Psoas muscle (tissue), 8 donors: ENCODE measurements around the gene TEX26. TPM values are rescaled to one million over a fixed set of nuclear protein-coding genes. Genes with fewer than 3 reads are reported as not detected.

ENCODE experiments used
- ATAC-seq, 4 donors: fragments of 200-7000 bp; cut with Tn5 transposase; one replicate each; pipeline ENCODE4 v1.9.1; 2020; ENCODE audit warnings: moderate library complexity in 3 of 4, mild to moderate bottlenecking in 2 of 4
- DNase-seq, 2 donors: peaks; one replicate each; pipeline ENCODE4 v3.0.0-alpha.2; 2020
- H3K27ac ChIP-seq: fragments of 200-600 bp; one replicate; pipeline ENCODE4 v1.8.0; 2022
- H3K27me3 ChIP-seq, 3 donors: fragments of 200-600 bp in 1 of 3; one replicate each; pipeline versions ENCODE4 v1.6.1 to v1.8.0; 2013 to 2022; ENCODE audit warnings: low read length in 2 of 3, mild to moderate bottlenecking in 2 of 3, moderate library complexity in 1 of 3; ENCODE audit not compliant: insufficient read depth in 3 of 3
- H3K36me3 ChIP-seq, 2 donors: fragments of 200-600 bp in 1 of 2; one replicate each; pipeline versions ENCODE4 v1.6.1 to v1.8.0; 2013 to 2022; ENCODE audit warnings: low read depth in 1 of 2, mild to moderate bottlenecking in 1 of 2, moderate library complexity in 1 of 2; ENCODE audit not compliant: insufficient read depth in 1 of 2
- H3K4me1 ChIP-seq: fragments of 200-600 bp; one replicate; pipeline ENCODE4 v1.8.0; 2022
- H3K4me3 ChIP-seq: fragments of 200-600 bp; one replicate; pipeline ENCODE4 v1.8.0; 2022; ENCODE audit warnings: mild to moderate bottlenecking
- H3K9me3 ChIP-seq: fragments of 200-600 bp; one replicate; pipeline ENCODE4 v1.8.0; 2022
- WGBS, 3 donors: extraction: QIAGEN DNeasy Blood & Tissue Kit; methylation state at CpG; one replicate each; pipeline versions ENCODE4 v1.1.6 to v1.1.7; 2013; 5-methylcytosine and 5-hydroxymethylcytosine counted together
- intact Hi-C, 2 donors: fragments of 100-400 bp; cut with DNase I; formaldehyde crosslinking; loops; one replicate each; pipeline versions ENCODE4 v1.11.0 to v1.14.2; 2022
- polyA plus RNA-seq, 3 donors: library from polyadenylated mRNA; stranded (reverse); fragments of 200-250 nt; gene quantifications; one replicate each; pipeline ENCODE4 v1.2.3, GENCODE V29; 2013
- total RNA-seq, 4 donors: library from RNA; stranded (reverse); fragmentation: NEBNext Ultra II Directional in 2 of 4; extraction: Animal tissue kit (Norgen Biotek cat#: 25700) in 2 of 4; gene quantifications; one replicate each; pipeline versions ENCODE4 v1.2.1 to v1.2.4, GENCODE V29; 2021 to 2023
- TF ChIP-seq, protein P1 (sequence below): fragments of 200-600 bp; IDR thresholded peaks from one replicate; pipeline ENCODE4 v1.8.0; 2022; ENCODE audit warnings: antibody characterized with exemption
- donor health status: healthy with polysubstance abuse.
- donor health status: DM: no; HTN: no; CAD: no; lungs with moderate emphysema.
- donor health status: Bipolar disorder and iron deficiency.
- donor health status: healthy.
- donor health status: DM: yes; HTN: yes; CAD: no.
- donor health status: DM: no; HTN: no; CAD: no.
- donor health status: DM: no; HTN: no; CAD: no.
- donor health status: DM: yes; HTN: yes; CAD: no.

The TEX26 gene
- total and polyA plus RNA-seq, 7 donors: 0.04 TPM; not detected in 6

GRCh38 chr13:30916991-30917390, 15.5 kb upstream of the TEX26 start:
- H3K4me1 ChIP-seq: no peaks in the 10 kb centered on the region
- peaks cover 0 to 5% (median 2%) of the 10 kb centered on the region in 3 donors for H3K27me3 ChIP-seq
- DNase-seq: no peak
- H3K9me3 ChIP-seq: no peaks in the 10 kb centered on the region
- WGBS, 3 donors: 55 to 71% (median 60%) methylated on average over 6 of the region's 6 CpGs
- intact Hi-C loops: no loop called here
- no peak overlapping the region for H3K4me3 ChIP-seq
- ATAC-seq: no peak
- TF ChIP-seq, protein P1, sequence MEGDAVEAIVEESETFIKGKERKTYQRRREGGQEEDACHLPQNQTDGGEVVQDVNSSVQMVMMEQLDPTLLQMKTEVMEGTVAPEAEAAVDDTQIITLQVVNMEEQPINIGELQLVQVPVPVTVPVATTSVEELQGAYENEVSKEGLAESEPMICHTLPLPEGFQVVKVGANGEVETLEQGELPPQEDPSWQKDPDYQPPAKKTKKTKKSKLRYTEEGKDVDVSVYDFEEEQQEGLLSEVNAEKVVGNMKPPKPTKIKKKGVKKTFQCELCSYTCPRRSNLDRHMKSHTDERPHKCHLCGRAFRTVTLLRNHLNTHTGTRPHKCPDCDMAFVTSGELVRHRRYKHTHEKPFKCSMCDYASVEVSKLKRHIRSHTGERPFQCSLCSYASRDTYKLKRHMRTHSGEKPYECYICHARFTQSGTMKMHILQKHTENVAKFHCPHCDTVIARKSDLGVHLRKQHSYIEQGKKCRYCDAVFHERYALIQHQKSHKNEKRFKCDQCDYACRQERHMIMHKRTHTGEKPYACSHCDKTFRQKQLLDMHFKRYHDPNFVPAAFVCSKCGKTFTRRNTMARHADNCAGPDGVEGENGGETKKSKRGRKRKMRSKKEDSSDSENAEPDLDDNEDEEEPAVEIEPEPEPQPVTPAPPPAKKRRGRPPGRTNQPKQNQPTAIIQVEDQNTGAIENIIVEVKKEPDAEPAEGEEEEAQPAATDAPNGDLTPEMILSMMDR: no peak
- H3K36me3 ChIP-seq: no peaks in the 10 kb centered on the region
- no peak overlapping the region for H3K27ac ChIP-seq

DNA sequence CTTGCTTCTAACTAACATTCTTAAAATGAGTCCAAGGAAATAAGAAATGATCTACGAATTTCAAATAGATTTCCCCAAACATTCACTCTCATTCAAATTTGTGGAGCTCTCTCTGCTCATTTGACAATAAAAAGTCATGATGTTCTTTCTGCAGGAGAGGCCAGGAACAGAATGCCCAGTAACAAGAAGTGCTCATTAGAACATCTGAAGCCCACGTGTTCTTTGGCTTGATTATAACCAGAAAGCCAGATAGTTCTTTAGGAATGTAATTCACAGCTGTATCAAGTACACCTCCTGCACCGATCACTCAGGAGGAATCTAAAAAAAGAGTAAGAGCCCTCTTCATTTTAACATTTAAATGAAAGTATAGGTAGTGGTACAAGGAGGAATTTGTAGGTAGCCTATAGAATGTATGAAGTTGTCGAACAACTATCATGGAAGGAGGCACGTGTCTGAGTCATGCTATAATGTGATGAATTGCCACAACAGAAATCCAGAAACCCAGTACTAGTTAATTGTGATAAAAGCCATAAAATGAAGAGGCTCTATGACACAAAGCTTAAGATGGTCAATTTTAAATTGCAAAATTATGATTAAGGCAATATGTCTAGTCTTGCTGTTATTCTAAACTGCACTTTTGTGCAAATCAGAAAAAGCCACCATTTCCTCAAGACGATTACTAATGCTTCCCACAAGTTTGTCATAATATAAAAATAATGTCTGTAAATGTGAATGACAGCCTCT, 13.6 kb upstream of the TEX26 start:
- intact Hi-C loops: no loop called here
- peaks cover 0 to 5% (median 2%) of the 10 kb centered on the region in 3 donors for H3K27me3 ChIP-seq
- no peaks in the 10 kb centered on the region for H3K9me3 ChIP-seq
- no peak for DNase-seq
- H3K36me3 ChIP-seq: no peaks in the 10 kb centered on the region
- ATAC-seq: no peak
- H3K4me1 ChIP-seq: no peaks in the 10 kb centered on the region
- no peak overlapping the region for H3K4me3 ChIP-seq
- 62 to 78% (median 75%) methylated on average over 6 of the region's 6 CpGs for WGBS, 3 donors
- no peak overlapping the region for H3K27ac ChIP-seq
- TF ChIP-seq, protein P1: no peak

DNA sequence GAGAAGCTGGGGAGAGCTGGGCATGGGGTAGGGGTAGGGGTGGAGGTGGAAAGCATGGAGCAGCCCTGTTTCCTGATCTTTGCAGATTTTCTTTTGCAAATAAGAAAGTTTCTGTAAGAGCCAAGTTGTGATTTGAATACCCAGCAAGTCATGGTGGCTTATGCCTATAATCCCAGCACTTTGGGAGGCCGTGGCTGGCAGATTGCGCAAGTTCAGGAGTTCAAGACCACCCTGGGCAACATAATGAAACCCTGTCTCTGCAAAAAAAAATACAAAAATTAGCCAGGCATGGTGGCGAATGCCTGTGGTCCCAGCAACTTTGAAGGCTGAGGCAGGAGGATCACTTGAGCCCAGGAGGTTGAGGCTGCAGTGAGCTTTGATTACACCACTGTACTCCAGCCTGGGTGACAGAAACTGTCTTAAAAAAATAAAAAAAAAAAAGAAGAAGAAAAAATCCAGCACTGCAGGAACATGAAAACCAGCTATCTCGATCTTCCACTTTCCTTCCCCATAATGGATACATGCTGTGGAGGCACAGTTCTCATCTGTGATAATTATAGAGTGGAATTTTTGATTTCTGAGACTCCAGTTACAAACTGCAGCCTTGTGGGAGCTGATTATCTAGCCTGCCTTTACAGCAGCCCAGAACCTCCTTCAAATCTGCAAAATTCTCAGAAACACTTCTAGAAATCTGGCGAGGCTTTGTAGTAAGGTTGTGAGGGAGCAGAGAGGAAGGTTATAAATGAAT, 12.1 kb upstream of the TEX26 start:
- Histone ChIP-seq H3K27ac (no peak overlapping the region), H3K27me3 (peaks cover 0 to 2% (median 0%) of the 10 kb centered on the region in 3 donors), H3K36me3 (peaks cover 0 to 3% of the 10 kb centered on the region in 2 donors), H3K9me3 (no peaks in the 10 kb centered on the region), H3K4me1 (no peaks in the 10 kb centered on the region), H3K4me3 (no peak overlapping the region)
- intact Hi-C loops: no loop called here
- 75 to 84% (median 79%) methylated on average over 5 of the region's 5 CpGs for WGBS, 3 donors
- TF ChIP-seq, protein P1: no peak
- DNase-seq: no peak
- ATAC-seq: no peak

- DNase-seq (no peak), ATAC-seq (no peak)
- Histone ChIP-seq H3K36me3 (peaks cover 0 to 3% of the 10 kb centered on the region in 2 donors), H3K4me1 (no peaks in the 10 kb centered on the region), H3K4me3 (no peak overlapping the region), H3K27me3 (no peaks in the 10 kb centered on the region), H3K9me3 (no peaks in the 10 kb centered on the region), H3K27ac (no peak overlapping the region)
- TF ChIP-seq, protein P1: no peak
- 83 to 100% (median 94%) methylated on average over 1 of the region's 1 CpG for WGBS, 3 donors
- intact Hi-C loops: no loop called here
These were observed 9.0 kb upstream of the TEX26 start for GRCh38 chr13:30923418-30923817.
